Psoas muscle (tissue), 8 donors: Measurements from ENCODE around the gene KISS1R. TPM values are rescaled to one million over a fixed set of nuclear protein-coding genes. Genes with fewer than 3 reads are reported as not detected.

Experiments used
- ATAC-seq, 4 donors: fragments of 200-7000 bp; cut with Tn5 transposase; one replicate each; pipeline ENCODE4 v1.9.1; 2020; ENCODE audit warnings: moderate library complexity in 3 of 4, mild to moderate bottlenecking in 2 of 4
- DNase-seq, 2 donors: peaks; one replicate each; pipeline ENCODE4 v3.0.0-alpha.2; 2020
- H3K27ac ChIP-seq: fragments of 200-600 bp; one replicate; pipeline ENCODE4 v1.8.0; 2022
- H3K27me3 ChIP-seq, 3 donors: fragments of 200-600 bp in 1 of 3; one replicate each; pipeline versions ENCODE4 v1.6.1 to v1.8.0; 2013 to 2022; ENCODE audit warnings: low read length in 2 of 3, mild to moderate bottlenecking in 2 of 3, moderate library complexity in 1 of 3; ENCODE audit not compliant: insufficient read depth in 3 of 3
- H3K36me3 ChIP-seq, 2 donors: fragments of 200-600 bp in 1 of 2; one replicate each; pipeline versions ENCODE4 v1.6.1 to v1.8.0; 2013 to 2022; ENCODE audit warnings: low read depth in 1 of 2, mild to moderate bottlenecking in 1 of 2, moderate library complexity in 1 of 2; ENCODE audit not compliant: insufficient read depth in 1 of 2
- H3K4me1 ChIP-seq: fragments of 200-600 bp; one replicate; pipeline ENCODE4 v1.8.0; 2022
- H3K4me3 ChIP-seq: fragments of 200-600 bp; one replicate; pipeline ENCODE4 v1.8.0; 2022; ENCODE audit warnings: mild to moderate bottlenecking
- H3K9me3 ChIP-seq: fragments of 200-600 bp; one replicate; pipeline ENCODE4 v1.8.0; 2022
- CTCF ChIP-seq: fragments of 200-600 bp; IDR thresholded peaks from one replicate; pipeline ENCODE4 v1.8.0; 2022; ENCODE audit warnings: antibody characterized with exemption
- WGBS, 3 donors: extraction: QIAGEN DNeasy Blood & Tissue Kit; methylation state at CpG; one replicate each; pipeline versions ENCODE4 v1.1.6 to v1.1.7; 2013; 5-methylcytosine and 5-hydroxymethylcytosine counted together
- intact Hi-C, 2 donors: fragments of 100-400 bp; cut with DNase I; formaldehyde crosslinking; loops; one replicate each; pipeline versions ENCODE4 v1.11.0 to v1.14.2; 2022
- polyA plus RNA-seq, 3 donors: library from polyadenylated mRNA; stranded (reverse); fragments of 200-250 nt; gene quantifications; one replicate each; pipeline ENCODE4 v1.2.3, GENCODE V29; 2013
- total RNA-seq, 4 donors: library from RNA; stranded (reverse); fragmentation: NEBNext Ultra II Directional in 2 of 4; extraction: Animal tissue kit (Norgen Biotek cat#: 25700) in 2 of 4; gene quantifications; one replicate each; pipeline versions ENCODE4 v1.2.1 to v1.2.4, GENCODE V29; 2021 to 2023
- donor health status: healthy with polysubstance abuse.
- donor health status: DM: no; HTN: no; CAD: no; lungs with moderate emphysema.
- donor health status: Bipolar disorder and iron deficiency.
- donor health status: healthy.
- donor health status: DM: yes; HTN: yes; CAD: no.
- donor health status: DM: no; HTN: no; CAD: no.
- donor health status: DM: no; HTN: no; CAD: no.
- donor health status: DM: yes; HTN: yes; CAD: no.

Gene KISS1R
- total and polyA plus RNA-seq, 7 donors, result 0.16 TPM; not detected in 6

GRCh38 chr19:902093-902370 lies 15.1 kb upstream of the KISS1R start:
- DNase-seq (no peak), ATAC-seq (no peak)
- H3K4me1 ChIP-seq, result no peaks in the 10 kb centered on the region
- no peak for TF ChIP-seq CTCF
- H3K27ac ChIP-seq, result no peak overlapping the region
- WGBS, 3 donors, result 83 to 95% (median 88%) methylated on average over 6 to 7 of the region's 7 CpGs
- no peaks in the 10 kb centered on the region for H3K27me3 ChIP-seq
- no peaks in the 10 kb centered on the region for H3K9me3 ChIP-seq
- intact Hi-C loops, result no loop called here
- H3K36me3 ChIP-seq, result peaks cover 0 to 19% of the 10 kb centered on the region in 2 donors
- no peak overlapping the region for H3K4me3 ChIP-seq

- no peak for ATAC-seq
- TF ChIP-seq CTCF, result no peak
These were observed 14.5 kb upstream of the KISS1R start for GRCh38 chr19:902446-903226.

DNA sequence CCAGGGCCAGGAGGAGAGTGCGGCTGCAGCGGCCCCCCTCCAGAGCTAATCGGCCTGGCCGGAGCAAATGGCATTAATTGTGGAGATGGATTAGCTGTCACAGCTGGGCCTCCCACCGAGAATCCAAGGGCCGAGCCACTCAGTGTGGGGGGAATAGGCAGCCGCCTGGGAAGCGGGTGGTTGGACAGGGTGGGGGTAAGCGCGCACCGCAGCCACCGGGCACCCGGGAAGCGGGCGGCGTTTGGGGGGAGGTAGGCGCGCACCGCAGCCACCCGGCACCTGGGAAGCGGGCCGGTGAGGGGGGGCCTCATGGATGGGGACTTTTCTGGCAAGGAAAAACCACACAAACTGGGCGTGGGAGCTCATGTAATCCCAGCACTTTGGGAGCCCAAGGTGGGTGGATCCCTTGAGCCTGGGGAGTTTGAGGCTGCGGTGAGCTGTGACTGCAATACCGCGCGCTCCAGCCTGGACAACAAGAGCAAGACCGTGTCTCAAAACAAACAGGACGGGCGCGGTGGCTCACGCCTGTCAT lies 13.8 kb upstream of the KISS1R start:
- intact Hi-C loops, result no loop called here
- H3K27ac ChIP-seq, result no peak overlapping the region
- H3K4me1 ChIP-seq, result no peaks in the 10 kb centered on the region
- H3K27me3 ChIP-seq, result no peaks in the 10 kb centered on the region
- peaks cover 0 to 16% of the 10 kb centered on the region in 2 donors for H3K36me3 ChIP-seq
- WGBS, 3 donors, result 58 to 68% (median 59%) methylated on average over 30 to 32 of the region's 32 CpGs
- H3K4me3 ChIP-seq, result no peak overlapping the region
- no peaks in the 10 kb centered on the region for H3K9me3 ChIP-seq
- DNase-seq (peak in 1 of 2 donors; percentile 45), ATAC-seq (peak in 1 of 4 donors; percentile 8)
- TF ChIP-seq CTCF, result no peak

More at GRCh38 chr19:902446-903226, 14.5 kb upstream of the KISS1R start:
- no peaks in the 10 kb centered on the region for H3K27me3 ChIP-seq
- peaks cover 0 to 16% of the 10 kb centered on the region in 2 donors for H3K36me3 ChIP-seq
- DNase-seq, result no peak
- intact Hi-C loops, result no loop called here
- no peaks in the 10 kb centered on the region for H3K4me1 ChIP-seq
- H3K27ac ChIP-seq, result no peak overlapping the region
- no peaks in the 10 kb centered on the region for H3K9me3 ChIP-seq
- H3K4me3 ChIP-seq, result no peak overlapping the region
- WGBS, 3 donors, result 80 to 89% (median 82%) methylated on average over 14 of the region's 14 CpGs

GRCh38 chr19:904545-904944 lies 12.6 kb upstream of the KISS1R start:
- no peak overlapping the region for H3K4me3 ChIP-seq
- H3K27me3 ChIP-seq, result no peaks in the 10 kb centered on the region
- H3K27ac ChIP-seq, result no peak overlapping the region
- H3K9me3 ChIP-seq, result no peaks in the 10 kb centered on the region
- peaks cover 0 to 7% of the 10 kb centered on the region in 2 donors for H3K36me3 ChIP-seq
- 91 to 93% (median 92%) methylated on average over 8 of the region's 8 CpGs for WGBS, 3 donors
- ATAC-seq (no peak), DNase-seq (no peak)
- intact Hi-C loops, result no loop called here
- no peak for TF ChIP-seq CTCF
- H3K4me1 ChIP-seq, result no peaks in the 10 kb centered on the region
